ENCODE results near the gene SLC8A2. TPM values are rescaled to one million over a fixed set of nuclear protein-coding genes. Genes with fewer than 3 reads are reported as not detected.

SLC8A2 gene, protein sequence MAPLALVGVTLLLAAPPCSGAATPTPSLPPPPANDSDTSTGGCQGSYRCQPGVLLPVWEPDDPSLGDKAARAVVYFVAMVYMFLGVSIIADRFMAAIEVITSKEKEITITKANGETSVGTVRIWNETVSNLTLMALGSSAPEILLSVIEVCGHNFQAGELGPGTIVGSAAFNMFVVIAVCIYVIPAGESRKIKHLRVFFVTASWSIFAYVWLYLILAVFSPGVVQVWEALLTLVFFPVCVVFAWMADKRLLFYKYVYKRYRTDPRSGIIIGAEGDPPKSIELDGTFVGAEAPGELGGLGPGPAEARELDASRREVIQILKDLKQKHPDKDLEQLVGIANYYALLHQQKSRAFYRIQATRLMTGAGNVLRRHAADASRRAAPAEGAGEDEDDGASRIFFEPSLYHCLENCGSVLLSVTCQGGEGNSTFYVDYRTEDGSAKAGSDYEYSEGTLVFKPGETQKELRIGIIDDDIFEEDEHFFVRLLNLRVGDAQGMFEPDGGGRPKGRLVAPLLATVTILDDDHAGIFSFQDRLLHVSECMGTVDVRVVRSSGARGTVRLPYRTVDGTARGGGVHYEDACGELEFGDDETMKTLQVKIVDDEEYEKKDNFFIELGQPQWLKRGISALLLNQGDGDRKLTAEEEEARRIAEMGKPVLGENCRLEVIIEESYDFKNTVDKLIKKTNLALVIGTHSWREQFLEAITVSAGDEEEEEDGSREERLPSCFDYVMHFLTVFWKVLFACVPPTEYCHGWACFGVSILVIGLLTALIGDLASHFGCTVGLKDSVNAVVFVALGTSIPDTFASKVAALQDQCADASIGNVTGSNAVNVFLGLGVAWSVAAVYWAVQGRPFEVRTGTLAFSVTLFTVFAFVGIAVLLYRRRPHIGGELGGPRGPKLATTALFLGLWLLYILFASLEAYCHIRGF
- total RNA-seq, result not detected in 2 replicates

DNA sequence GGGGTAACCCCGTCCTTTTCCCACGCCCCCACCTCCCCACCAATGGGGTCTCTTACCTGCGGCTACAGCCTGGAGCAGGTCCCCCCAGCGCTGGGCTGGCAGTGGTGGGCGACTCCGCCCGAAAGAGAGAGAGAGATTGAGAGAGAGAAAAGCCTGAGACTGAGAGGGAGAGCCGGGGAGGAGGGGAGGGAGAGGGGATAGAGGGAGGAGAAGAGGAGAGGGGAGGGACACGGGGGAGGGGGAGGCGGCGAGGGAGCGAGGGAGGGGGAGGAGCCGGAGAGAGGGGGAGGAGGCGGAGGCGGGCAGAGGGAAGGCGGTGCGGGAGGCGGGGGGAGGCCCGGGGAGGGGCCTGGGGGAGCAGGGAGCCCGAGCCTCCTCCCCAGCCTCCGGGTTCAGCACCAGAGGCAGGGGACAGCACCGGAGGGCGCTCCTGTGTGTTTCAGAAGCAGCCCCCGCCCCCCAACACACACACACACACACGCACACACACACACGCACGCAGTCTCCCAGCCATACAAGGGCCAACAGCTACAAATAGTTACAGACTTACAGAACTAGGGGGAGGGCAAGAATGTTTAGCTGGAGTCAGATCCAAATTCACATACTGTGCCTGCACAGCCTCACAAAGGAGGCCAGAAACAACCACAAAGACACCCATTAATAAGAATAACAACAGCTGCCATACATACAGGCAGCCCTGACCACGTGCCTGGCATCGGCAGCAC is at the start of gene SLC8A2:
SLC8A2 (minus strand) TSS at position 161 of the 725 bp plus-strand sequence. CDS start 5,490 bp downstream, outside the sequence.
- DNase-seq (ENCODE audit: low read depth in 2 of 2), result peak; percentile 28 to 76

DNA sequence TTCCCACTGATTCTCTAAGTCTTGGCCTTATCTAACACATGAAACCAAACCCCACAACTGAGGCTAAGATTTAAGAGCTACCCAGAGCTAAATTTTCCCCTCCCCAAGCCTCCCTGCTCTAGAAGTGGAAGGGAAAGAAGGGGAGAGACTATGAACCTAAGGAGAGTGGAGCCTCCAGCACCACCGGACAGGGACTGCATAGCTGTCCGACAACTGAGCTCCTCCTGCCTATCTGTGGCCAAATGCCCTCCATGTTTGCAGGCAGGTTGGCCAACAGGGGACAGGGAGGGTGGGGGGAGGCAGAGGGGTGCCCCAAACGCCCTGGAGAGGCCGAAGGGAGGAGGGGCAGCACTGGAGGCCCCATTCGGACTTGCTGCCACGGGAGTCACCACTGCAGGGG is 49.1 kb upstream of the SLC8A2 start:
- DNase-seq (ENCODE audit: low read depth in 2 of 2), result no peak

DNA sequence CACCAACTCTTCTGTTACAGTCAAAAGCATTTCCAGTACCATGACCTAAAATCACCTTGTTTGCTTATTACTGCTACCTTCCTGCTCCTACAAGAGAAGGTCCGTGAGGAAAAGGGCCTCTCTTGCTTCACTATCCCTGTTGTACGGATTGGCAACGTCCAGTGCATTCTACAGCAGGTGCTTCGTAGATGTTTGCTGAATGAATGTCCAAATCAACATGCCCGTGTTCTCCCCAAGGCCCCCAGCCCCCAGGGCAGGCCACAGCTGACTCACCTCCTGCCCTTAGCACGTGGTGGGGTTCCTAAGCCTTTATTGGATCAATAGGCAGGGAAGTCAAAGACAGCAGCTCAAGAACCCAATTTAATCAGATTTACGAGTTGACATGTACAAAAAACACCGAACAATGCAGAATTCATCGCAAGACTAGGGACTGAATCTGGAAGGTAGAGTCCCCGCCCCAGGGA is 48.7 kb upstream of the SLC8A2 start:
- DNase-seq (ENCODE audit: low read depth in 2 of 2), result no peak

DNA sequence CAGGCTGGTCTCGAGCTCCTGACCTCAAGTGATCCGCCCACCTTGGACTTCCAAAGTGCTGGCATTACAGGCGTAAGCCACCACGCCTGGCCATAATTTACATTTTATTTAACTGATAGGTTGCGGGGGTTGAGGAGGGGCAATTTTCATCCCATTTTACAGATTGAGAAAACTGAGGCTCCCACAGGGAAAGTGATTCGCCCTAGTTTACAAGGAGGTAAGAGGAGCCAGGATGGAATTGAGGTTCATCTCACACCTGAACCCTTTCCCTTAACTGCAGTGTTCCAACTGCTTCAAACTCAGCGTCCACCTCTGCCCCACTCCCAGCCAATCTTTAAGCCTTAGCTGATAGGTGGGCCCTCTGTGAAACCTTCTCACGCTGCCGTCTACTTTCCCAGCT is 47.2 kb upstream of the SLC8A2 start:
- no peak for DNase-seq (ENCODE audit: low read depth in 2 of 2)

DNA sequence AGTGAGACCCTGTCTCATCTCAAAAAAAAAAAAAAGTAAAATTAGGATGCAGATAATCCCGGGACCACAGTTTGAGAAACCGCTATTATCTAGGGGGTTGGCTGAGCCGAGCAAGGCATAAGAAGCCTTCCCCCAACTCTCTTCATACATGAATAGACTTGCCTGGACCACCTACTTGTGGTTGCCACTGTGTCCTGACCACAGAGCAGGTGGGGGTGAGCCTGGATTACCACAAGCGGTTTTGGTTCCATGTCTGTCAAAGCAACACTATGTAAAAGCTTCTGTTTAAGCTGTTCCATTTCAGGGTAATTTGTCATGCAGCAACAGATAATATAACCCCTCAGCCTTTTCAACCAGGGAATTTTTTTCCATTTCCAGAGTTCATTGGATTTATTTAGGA is 46.4 kb upstream of the SLC8A2 start:
- no peak for DNase-seq (ENCODE audit: low read depth in 2 of 2)

DNA sequence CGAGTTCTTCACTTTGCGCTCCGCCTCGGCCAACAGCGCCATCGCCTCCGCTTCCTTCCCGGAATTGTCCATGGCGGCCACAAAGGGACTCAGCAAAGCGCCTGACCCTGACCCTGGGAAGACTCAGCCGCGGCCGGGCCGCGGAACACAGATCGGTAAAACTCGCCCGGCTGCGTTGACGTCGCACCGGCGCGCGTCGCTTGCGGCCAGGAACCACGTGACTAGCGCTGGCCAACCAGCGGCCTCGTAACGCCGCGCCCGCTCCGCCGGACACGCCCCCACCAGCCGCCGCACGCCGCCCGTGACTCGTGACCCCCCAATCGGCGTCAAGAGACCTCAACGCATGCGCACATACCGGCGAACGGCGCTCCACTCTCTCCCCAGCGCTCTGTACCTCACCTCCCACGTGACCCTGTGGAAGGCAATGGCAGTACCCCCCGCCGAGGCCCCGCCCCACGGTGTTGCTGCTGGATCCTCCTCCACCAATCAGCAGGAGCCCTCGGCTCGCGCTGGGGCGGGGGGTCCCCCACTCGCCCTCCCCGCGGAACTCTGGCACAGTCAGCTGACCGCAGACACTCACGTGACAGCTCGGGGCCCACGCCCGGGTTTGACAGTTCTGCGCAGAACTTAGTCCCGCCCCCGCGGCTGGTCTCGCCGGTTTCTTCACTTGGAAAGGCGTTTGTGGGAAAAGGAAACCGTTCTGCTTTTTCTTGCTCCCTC is 43.3 kb upstream of the SLC8A2 start, which contains the start of gene NAPA:
NAPA (minus strand) TSS at position 195 of the 720 bp plus-strand sequence; CDS start at position 72, 123 bp downstream.
- DNase-seq (ENCODE audit: low read depth in 2 of 2), result peak; percentile 99 to 100

DNA sequence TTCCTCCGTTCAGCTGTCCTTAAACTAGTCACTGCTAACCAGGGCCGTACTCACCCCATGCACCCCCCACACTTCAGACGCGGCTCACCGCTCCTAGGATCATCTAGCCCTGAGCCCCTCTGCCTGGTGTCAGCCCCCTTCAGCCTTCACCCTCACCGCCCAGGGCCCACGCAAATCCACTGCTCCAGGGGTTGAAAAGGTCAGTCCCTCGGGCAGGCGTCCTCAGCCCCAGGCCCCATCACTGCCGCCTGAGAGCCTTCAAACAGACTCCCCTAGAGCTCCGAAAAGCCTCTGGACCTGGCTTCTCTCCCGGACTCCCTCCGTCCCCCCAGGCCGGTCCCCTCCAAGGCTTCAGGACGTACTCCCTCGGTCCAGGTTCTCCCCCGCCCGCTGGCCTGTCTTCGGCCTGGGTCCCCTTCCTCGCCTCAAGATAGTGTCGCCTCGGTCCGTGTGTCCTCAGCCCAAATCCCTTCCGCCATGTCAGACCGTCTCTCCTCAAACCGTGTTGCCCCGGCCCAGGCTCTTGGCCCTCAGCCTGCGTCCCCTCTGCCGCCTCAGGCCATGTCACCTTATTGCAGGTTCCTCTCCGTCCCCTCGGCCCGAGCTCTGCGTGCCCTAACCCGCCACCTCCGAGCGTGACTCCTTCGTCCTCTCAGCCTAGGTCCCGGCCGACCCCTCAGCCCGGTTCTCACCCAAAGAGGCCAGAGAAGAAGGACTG is 42.6 kb upstream of the SLC8A2 start:
- peak in 1 of 2 donors; percentile 13 for DNase-seq (ENCODE audit: low read depth in 2 of 2)

DNA sequence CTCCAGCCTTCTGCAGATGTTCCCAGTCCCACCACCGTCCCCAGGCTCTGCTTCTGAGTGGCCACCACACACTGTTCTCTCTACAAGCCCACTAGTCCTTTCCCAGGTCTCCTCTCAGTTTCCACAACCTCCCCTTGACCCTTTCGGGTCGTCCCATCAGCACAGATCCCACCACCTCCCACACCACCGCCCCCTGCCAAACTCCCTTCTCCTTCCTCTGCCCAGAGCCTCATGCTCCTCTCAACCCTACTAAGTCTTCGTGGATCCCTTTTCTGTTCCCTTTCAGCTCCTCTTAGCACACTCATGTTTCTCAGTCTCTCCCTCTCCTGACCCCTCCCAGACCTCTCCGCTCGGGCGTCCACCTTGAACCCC is 41.2 kb upstream of the SLC8A2 start:
- no peak for DNase-seq (ENCODE audit: low read depth in 2 of 2)

DNA sequence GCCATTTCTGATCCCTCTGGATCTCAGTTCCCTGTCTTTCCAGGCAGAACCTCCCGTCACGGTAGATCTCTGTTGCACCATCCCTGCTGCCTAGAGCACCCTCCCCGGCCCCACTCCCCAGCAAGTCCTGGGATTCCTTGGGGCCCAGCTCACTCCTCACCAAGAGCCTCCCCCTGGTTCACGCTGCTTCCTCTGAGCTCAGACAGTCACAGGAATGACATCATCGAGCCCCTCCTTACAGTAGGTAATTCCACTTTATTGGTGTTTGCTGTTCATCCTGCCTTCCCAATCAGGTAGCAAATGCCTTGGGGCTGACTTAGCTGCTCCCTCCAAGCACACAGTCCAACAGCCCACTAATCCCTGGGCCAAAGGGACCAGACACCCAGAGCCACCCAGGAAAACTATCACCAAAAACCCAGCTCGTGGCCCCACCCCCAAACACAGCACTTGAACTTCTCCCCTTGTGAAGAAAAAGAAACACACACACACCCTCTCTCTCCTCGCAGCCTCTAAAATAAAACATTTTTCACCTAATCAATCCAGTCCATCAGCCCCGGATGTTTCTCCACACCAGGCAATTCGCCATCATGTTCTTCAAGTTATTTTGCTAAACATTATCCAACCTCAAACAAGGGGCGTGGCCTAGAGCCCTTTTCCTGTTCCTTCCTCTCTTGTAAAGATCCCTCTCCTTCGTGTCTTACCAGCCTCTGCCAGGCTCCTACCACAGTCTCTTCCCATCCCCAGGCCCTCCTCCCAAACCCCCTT is 40.7 kb upstream of the SLC8A2 start:
- no peak for DNase-seq (ENCODE audit: low read depth in 2 of 2)

DNA sequence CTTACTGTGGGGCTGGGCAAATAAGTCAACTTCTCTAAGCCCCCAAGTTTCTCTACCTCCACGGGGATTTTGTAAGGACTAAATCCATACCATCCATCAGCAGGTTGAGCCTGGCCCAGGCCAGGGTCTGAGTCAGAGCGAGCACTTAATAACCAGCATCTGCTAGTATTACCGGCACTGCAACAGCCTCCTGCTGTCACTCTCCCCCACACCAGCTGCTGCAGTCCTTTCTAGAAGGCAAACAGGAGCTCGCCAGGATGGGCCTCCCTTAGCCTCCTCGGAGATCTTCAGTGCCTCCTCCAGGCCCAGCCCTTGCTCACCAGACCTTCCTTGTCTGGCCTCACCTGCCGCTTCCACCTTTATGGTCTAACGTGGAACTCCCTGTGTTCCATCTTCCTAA is 40.0 kb upstream of the SLC8A2 start:
- DNase-seq (ENCODE audit: low read depth in 2 of 2), result no peak

DNA sequence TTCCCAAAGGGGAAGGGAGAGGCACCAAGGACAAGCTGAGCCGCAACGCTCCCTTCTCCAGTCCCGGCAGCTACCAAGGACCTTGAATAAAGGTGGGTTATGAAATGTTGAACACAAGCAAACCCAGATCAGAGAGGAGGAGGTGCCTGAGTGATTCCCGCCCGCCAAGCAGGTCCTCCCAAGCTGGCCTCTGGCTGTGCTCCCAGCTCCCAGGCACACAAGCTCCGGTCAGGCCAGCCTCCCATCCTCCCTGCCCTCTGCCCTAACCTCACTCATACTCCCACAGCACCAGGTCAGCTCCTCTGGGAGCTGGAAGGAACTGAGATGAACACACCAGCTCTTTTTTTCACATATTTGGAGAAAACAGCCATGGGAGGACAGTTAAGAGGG is 39.4 kb upstream of the SLC8A2 start:
- DNase-seq (ENCODE audit: low read depth in 2 of 2), result no peak

DNA sequence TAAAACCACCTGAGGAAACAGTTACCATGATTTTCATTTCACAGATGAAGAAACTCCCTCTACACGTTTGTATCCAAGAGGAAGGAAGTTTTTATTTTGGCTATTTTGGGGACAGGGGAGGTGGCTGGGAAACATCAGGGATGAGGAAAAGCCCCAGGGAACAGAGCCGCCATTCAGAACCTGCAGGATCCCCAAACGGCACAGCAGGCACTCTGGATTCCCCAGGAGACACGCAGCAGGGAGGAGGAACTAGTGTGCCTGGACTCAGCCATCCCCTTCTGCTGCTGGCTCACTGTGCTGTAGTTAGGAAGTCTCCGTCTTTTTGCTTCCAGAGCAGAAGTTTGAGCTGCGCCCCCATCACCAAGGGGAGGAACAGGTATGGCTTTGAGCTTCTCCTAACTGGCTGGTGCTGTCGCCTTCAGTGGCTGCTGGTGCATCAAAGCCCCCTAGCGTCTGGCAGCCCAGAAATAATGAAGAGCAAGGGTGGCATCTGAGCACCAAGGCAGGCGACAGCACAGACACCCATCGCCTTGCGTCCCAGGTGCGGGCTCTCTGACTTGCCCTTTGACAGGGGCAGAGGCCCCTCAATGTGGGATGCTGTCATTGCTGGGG is 38.9 kb upstream of the SLC8A2 start:
- DNase-seq (ENCODE audit: low read depth in 2 of 2), result no peak

DNA sequence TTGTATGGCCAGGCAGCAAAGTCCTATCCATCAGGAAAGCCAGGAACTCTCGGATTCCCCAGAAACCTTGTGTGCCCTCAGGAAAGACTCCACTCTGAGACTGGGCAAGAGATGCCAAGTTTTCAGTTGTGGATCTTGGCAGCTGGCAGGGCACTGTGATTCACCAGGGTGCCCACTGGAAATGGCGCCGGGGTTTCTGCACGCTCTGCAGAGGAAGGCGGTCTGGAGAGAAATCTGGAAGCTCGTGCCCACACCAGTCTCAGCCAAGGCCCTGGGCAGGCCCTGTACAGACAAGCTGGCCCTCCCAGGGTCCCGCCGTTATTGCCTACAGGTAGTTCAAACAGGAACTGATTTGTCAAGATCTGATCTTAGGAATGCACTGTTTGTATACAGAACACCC is 38.3 kb upstream of the SLC8A2 start:
- peak in 1 of 2 donors; percentile 47 for DNase-seq (ENCODE audit: low read depth in 2 of 2)

DNA sequence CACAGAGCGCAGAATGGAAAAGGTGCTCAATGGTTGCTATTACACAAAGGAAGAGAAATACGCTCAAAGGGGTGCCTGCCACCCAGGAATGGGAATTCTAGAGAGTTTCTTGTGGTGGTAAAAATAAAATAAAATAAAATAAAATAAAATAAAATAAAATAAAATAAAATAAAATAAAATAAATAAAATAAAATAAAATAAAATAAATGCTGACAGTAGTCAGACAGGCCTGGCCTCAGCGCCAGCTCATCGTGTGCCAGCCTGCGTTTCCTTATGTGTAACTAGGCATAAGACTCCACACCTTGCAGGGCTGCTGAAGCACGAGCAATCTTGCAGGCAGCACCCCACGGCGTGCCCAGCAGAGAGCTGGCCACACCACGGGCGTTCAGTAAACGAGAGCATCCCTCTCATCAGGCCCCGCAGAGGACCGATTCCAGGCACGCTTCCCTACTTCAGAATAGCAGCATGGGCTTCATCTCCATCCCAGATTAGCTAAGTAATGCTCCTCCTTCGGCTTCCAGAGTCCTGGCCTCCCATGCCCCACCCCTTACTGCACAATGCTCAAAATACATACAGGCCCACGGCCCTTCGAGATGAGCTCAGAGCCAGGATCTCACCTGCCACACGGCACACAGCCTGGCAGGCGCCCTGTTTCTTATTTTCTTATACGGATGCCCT is 37.6 kb upstream of the SLC8A2 start:
- DNase-seq (ENCODE audit: low read depth in 2 of 2), result no peak

DNA sequence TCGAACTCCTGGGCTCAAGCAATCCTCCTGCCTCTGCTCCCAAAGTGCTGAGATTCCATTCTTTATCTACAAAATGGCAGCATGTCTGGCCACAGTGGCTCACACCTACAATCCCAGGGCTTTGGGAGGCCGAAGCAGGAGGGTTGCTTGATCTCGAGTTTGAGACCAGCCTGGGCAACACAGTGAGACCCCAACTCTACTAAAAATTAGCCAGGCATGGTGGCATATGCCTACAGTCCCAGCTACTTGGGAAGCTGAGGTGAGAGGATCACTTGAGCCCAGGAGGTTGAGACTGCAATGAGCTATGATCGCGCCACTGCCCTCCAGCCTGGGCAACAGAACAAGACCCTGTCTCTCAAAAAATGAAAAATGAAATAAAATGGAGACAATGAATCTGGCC is 37.0 kb upstream of the SLC8A2 start:
- DNase-seq (ENCODE audit: low read depth in 2 of 2), result no peak

DNA sequence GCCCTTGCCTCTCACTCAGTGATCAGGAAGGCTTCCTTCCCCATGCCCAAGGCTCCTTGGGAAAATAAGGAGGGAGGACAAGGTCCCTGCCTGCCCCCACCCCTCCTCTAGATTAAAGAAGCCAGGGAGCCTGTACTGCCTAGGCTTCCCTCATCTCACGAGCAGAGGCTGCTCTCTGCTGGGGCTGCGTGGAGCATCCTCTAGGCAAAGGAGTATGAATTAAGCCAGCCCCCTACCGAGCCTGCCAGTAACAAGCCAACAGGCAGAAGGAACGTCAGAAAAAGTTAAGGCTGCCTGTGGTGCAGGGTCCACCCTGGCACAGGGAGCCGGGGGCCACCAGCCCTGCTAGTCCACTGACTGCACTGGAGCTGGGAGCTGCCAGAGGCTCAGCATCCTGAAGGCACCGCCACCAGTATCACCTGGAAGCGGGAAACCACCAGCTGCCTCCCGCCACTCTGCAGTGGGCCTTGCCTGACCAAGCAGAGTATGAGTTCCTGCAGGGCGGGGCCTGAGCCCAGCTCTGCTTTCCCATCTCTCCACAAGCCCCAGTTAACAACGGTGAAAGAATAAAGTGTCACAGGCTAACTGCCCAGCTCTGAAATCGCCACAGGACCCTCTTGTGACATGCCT is 36.3 kb upstream of the SLC8A2 start:
- no peak for DNase-seq (ENCODE audit: low read depth in 2 of 2)

DNA sequence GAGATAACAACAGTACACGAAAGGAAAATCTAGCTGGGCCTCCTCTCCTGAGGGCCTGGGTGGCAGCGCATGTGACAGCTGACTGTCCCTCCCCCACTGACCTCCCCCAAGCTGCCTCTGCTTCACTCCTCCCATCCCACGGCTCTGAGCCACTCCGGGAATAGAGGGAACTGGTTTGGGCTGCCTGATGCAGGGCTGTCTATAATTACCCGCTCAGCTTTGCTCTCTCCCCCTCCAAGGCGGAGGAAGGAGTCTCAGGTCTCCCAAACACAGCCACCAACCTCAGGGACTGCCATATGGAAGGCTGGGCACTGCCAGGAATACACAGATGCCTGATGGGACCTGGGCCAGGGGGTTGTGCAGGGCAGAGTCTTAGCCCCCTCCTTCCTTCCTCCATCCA is 35.3 kb upstream of the SLC8A2 start:
- no peak for DNase-seq (ENCODE audit: low read depth in 2 of 2)

DNA sequence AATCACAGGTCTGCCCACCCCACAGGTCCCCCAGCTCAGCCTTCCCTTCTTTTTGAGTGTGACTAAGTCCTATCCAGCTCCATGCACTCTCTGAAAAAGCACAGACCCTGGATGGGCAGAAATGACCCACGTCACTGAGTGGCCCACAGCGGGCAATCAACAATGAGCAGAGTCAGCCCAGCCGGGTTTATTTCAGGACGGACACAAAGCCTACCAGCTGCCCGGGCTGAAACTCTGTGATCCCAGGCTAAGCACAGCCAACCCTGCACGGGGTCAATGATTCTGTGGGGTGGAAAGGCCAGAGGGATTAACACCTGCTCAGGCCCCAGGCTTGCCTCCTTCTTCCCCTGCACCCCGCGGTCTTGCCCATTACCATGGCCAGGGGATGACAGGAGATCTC is 34.8 kb upstream of the SLC8A2 start:
- no peak for DNase-seq (ENCODE audit: low read depth in 2 of 2)
